Left lung (tissue), 10 donors: Measurements from ENCODE around the gene DPP9. TPM values are rescaled to one million over a fixed set of nuclear protein-coding genes. Genes with fewer than 3 reads are reported as not detected.

Experiments used
- ATAC-seq: fragments of 200-7000 bp; cut with Tn5 transposase; one replicate; pipeline ENCODE4 v1.9.1; 2020; ENCODE audit warnings: moderate library complexity
- DNase-seq, 4 donors: peaks; one replicate each; pipeline ENCODE4 v3.0.0-alpha.2; 2013 to 2020
- H3K27ac ChIP-seq, 2 donors: fragments of 200-600 bp; sonication (generic) in 1 of 2; one replicate each; pipeline versions ENCODE4 v1.5.0 to v1.8.0; 2020 to 2021
- H3K27me3 ChIP-seq, 2 donors: fragments of 200-600 bp; sonication (generic) in 1 of 2; one replicate each; pipeline versions ENCODE4 v1.5.0 to v1.8.0; 2020 to 2021
- H3K36me3 ChIP-seq, 2 donors: fragments of 200-600 bp; sonication (generic) in 1 of 2; one replicate each; pipeline versions ENCODE4 v1.5.0 to v1.8.0; 2020 to 2021
- H3K4me1 ChIP-seq, 2 donors: fragments of 200-600 bp; one replicate each; pipeline ENCODE4 v1.8.0; 2021
- H3K4me3 ChIP-seq, 2 donors: fragments of 200-600 bp; sonication (generic) in 1 of 2; one replicate each; pipeline versions ENCODE4 v1.5.0 to v1.8.0; 2020 to 2021; ENCODE audit warnings: mild to moderate bottlenecking in 1 of 2
- H3K9me3 ChIP-seq, 2 donors: fragments of 200-600 bp; sonication (generic) in 1 of 2; one replicate each; pipeline versions ENCODE4 v1.5.0 to v1.8.0; 2020 to 2021
- intact Hi-C, 2 donors: fragments of 100-400 bp; cut with DNase I; formaldehyde crosslinking; loops; one replicate each; pipeline versions ENCODE4 v1.11.2 to v1.14.2; 2022
- polyA plus RNA-seq, 6 donors: library from polyadenylated mRNA; unstranded; fragments of 120-200 nt; gene quantifications; one replicate each; pipeline ENCODE4 v1.2.1, GENCODE V29; 2013; ENCODE audit not compliant: insufficient read length in 6 of 6
- total RNA-seq, 2 donors: library from RNA; stranded (reverse); fragmentation: NEBNext Ultra II Directional; extraction: Animal tissue kit (Norgen Biotek cat#: 25700); gene quantifications; one replicate each; pipeline ENCODE4 v1.2.1, GENCODE V29; 2021
- TF ChIP-seq, protein P1 (sequence below), 2 donors: fragments of 200-600 bp; sonication (generic) in 1 of 2; IDR thresholded peaks; one replicate each; pipeline versions ENCODE4 v1.5.0 to v1.8.0; 2021; ENCODE audit warnings: antibody characterized with exemption in 2 of 2
- donor health status: DM: no; HTN: yes; CAD: no.
- donor health status: DM: no; HTN: no; CAD: no.

The DPP9 gene
- total and polyA plus RNA-seq, 8 donors, result 25.2 to 95.5 (median 31.3) TPM

DNA sequence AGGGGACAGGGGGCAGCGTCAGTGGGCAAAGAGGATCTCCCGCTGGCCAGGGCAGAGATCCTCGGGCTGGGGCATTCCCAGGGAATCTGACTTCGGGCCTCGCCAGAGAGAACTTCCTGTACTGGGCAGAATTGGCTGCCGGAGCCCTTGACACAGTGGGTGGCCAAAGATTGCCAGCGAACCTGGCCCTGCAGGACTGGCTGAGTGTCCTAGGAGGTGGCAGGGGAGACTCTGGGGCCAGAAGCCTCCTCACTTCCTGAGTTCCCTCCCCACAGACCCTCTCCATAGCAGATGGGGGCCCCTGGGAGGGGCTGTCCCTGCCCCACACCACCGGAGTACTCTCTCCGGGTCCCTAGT is 19.3 kb downstream of the DPP9 start:
- intact Hi-C loops, result no loop called here
- Histone ChIP-seq H3K36me3 (peaks cover 0 to 85% of the 10 kb centered on the region in 2 donors), H3K4me3 (no peak overlapping the region), H3K27ac (peak overlapping the region in 1 of 2 donors; percentile 43), H3K4me1 (peaks cover 0 to 18% of the 10 kb centered on the region in 2 donors), H3K9me3 (no peaks in the 10 kb centered on the region), H3K27me3 (no peaks in the 10 kb centered on the region)
- ATAC-seq (peak; percentile 65), DNase-seq (peak in 1 of 4 donors; percentile 46)
- TF ChIP-seq, protein P1, sequence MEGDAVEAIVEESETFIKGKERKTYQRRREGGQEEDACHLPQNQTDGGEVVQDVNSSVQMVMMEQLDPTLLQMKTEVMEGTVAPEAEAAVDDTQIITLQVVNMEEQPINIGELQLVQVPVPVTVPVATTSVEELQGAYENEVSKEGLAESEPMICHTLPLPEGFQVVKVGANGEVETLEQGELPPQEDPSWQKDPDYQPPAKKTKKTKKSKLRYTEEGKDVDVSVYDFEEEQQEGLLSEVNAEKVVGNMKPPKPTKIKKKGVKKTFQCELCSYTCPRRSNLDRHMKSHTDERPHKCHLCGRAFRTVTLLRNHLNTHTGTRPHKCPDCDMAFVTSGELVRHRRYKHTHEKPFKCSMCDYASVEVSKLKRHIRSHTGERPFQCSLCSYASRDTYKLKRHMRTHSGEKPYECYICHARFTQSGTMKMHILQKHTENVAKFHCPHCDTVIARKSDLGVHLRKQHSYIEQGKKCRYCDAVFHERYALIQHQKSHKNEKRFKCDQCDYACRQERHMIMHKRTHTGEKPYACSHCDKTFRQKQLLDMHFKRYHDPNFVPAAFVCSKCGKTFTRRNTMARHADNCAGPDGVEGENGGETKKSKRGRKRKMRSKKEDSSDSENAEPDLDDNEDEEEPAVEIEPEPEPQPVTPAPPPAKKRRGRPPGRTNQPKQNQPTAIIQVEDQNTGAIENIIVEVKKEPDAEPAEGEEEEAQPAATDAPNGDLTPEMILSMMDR (IDR thresholded peaks at IDR 0.05), result no peak

DNA sequence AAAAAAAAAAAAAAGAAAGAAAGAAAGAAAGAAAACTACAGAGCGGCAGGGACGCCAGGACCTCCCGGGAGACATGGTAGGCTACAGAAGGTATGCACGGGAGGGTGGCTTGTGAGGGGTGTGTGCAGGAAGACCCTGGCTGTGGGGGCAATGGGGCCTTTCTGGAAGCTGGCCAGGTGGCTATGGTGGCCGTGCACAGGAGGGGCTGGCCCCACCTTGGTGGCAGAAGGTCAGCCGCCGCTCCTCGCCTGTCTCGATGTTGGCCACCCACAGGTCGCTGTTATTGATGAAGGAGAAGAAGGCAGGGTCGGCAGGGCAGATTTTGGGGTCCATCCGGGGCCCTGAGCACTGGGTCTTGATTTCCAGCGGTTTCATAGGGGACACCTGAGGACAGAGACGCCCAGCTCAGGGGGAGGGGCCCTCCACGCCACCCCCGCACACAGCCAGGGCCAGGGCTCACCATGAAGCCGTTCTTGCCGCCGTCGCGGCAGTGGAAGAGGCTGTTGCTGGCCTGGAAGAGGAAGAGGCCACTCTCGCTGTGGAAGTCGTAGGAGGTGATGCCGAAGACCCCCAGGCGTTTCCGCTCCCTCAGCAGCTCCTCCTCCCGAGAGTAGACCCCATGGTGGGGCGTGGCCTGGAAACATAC is 19.8 kb downstream of the DPP9 start:
- Histone ChIP-seq H3K27ac (peak overlapping the region in 1 of 2 donors; percentile 43), H3K4me3 (no peak overlapping the region), H3K27me3 (no peaks in the 10 kb centered on the region), H3K36me3 (peaks cover 0 to 85% of the 10 kb centered on the region in 2 donors), H3K4me1 (peaks cover 0 to 18% of the 10 kb centered on the region in 2 donors), H3K9me3 (no peaks in the 10 kb centered on the region)
- TF ChIP-seq, protein P1 (IDR thresholded peaks at IDR 0.05), result no peak
- DNase-seq (no peak), ATAC-seq (no peak)
- intact Hi-C loops, result no loop called here

- ATAC-seq, result no peak
- TF ChIP-seq, protein P1 (IDR thresholded peaks at IDR 0.05), result no peak
- Histone ChIP-seq H3K27me3 (no peaks in the 10 kb centered on the region), H3K36me3 (peaks cover 0 to 92% of the 10 kb centered on the region in 2 donors), H3K27ac (no peak overlapping the region), H3K4me3 (no peak overlapping the region), H3K9me3 (no peaks in the 10 kb centered on the region), H3K4me1 (peaks cover 0 to 18% of the 10 kb centered on the region in 2 donors)
- DNase-seq, result no peak
- intact Hi-C loops, result no loop called here
Observed at GRCh38 chr19:4702764-4703163, 20.9 kb downstream of the DPP9 start.

GRCh38 chr19:4701557-4701956 is 22.1 kb downstream of the DPP9 start:
- ATAC-seq (peak; percentile 48), DNase-seq (no peak)
- intact Hi-C loops, result no loop called here
- TF ChIP-seq, protein P1 (IDR thresholded peaks at IDR 0.05), result no peak
- H3K4me3 ChIP-seq, result no peak overlapping the region
- peaks cover 0 to 14% of the 10 kb centered on the region in 2 donors for H3K4me1 ChIP-seq
- no peak overlapping the region for H3K27ac ChIP-seq
- H3K36me3 ChIP-seq, result peaks cover 0 to 96% of the 10 kb centered on the region in 2 donors
- no peaks in the 10 kb centered on the region for H3K27me3 ChIP-seq
- H3K9me3 ChIP-seq, result no peaks in the 10 kb centered on the region

DNA sequence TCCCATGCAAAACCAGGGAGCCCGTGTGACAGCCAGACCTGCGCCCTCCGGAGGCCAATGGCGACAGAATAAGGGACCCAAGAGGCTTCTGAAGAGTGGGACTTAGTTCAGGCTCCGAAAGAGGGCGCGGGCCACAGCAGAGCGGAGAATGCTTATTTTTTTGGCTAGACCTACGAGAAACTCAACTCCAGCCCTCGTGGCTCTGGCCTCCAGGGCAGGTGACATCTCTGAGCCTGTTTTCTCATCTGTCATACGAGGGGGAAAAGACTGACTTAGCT is 23.0 kb downstream of the DPP9 start:
- TF ChIP-seq, protein P1 (IDR thresholded peaks at IDR 0.05), result no peak
- ATAC-seq (no peak), DNase-seq (no peak)
- intact Hi-C loops, result no loop called here
- H3K4me3 ChIP-seq, result no peak overlapping the region
- no peaks in the 10 kb centered on the region for H3K9me3 ChIP-seq
- peaks cover 0 to 99% of the 10 kb centered on the region in 2 donors for H3K36me3 ChIP-seq
- H3K4me1 ChIP-seq, result peaks cover 0 to 10% of the 10 kb centered on the region in 2 donors
- H3K27ac ChIP-seq, result no peak overlapping the region
- no peaks in the 10 kb centered on the region for H3K27me3 ChIP-seq
